IMR-90 (cell line): ENCODE results near the gene SNAP25. TPM values are rescaled to one million over a fixed set of nuclear protein-coding genes. Genes with fewer than 3 reads are reported as not detected.
A peak's percentile ranks its signal among the peaks of the same experiment; 100 is the strongest.

Experiments
- ATAC-seq: fragments of 200-7000 bp; cut with Tn5 transposase; 2 replicates; pipeline ENCODE4 v1.9.1; 2020; ENCODE audit warnings: low read depth, mild to moderate bottlenecking, moderate library complexity
- Bru-seq: library from RNA; stranded (reverse); fragments of 400-500 nt; gene quantifications from one replicate; lab custom pipeline; 2021; lab: Mats Ljungman, UMichigan
- BruChase-seq, 2 experiments: library from RNA; stranded (reverse); fragments of 400-500 nt; gene quantifications; one replicate each; lab custom pipeline; 2021; lab: Mats Ljungman, UMichigan
- BruUV-seq: library from RNA; stranded (reverse); fragments of 400-500 nt; replicated peaks from 2 replicates; lab custom pipeline; 2021; lab: Mats Ljungman, UMichigan
- CTCF ChIA-PET: fragments of 300-600 bp; formaldehyde crosslinking; extraction: SDS; loops from one replicate; lab custom pipeline; 2021; ENCODE audit warnings: antibody characterized with exemption; lab: Yijun Ruan, JAX
- POLR2A ChIA-PET: fragments of 300-600 bp; sonication (Branson Sonifier 250); formaldehyde crosslinking; loops from one replicate; lab custom pipeline; 2022; ENCODE audit warnings: antibody characterized with exemption; ENCODE audit not compliant: unreplicated experiment; lab: Charles Lee
- DNase-seq: peaks from one replicate; pipeline ENCODE4 v3.0.0; 2013
- H2AFZ ChIP-seq: replicated peaks from 2 replicates; pipeline ENCODE3; 2013; ENCODE audit warnings: low read length, mild to moderate bottlenecking; ENCODE audit not compliant: poor library complexity
- H2AK5ac ChIP-seq: 2 replicates; pipeline ENCODE4 v1.6.1; 2013; ENCODE audit warnings: low read depth, low read length, inconsistent platforms
- H2AK9ac ChIP-seq: replicated peaks from 2 replicates; pipeline ENCODE3; 2013; ENCODE audit warnings: mild to moderate bottlenecking, low read depth, low read length, moderate library complexity; ENCODE audit not compliant: poor library complexity
- H2BK120ac ChIP-seq: 2 replicates; pipeline ENCODE4 v1.6.1; 2013; ENCODE audit warnings: low read depth, low read length, inconsistent platforms
- H2BK15ac ChIP-seq: 3 replicates; pipeline ENCODE4 v1.6.1; 2013; ENCODE audit warnings: low read depth, low read length, inconsistent platforms
- H2BK20ac ChIP-seq: 2 replicates; pipeline ENCODE4 v1.6.1; 2013; ENCODE audit warnings: low read depth, mild to moderate bottlenecking, inconsistent platforms, low read length, moderate library complexity
- H2BK5ac ChIP-seq: 2 replicates; pipeline ENCODE4 v1.6.1; 2013; ENCODE audit warnings: mild to moderate bottlenecking, low read depth, low read length, inconsistent platforms; ENCODE audit not compliant: poor library complexity, severe bottlenecking
- H3K14ac ChIP-seq: replicated peaks from 2 replicates; pipeline ENCODE4 v1.6.1; 2013; ENCODE audit warnings: low read depth, low read length, inconsistent platforms
- H3K18ac ChIP-seq: 2 replicates; pipeline ENCODE4 v1.6.1; 2013; ENCODE audit warnings: low read depth, low read length, control low read depth
- H3K23ac ChIP-seq: 2 replicates; pipeline ENCODE4 v1.6.1; 2013; ENCODE audit warnings: low read depth, low read length, inconsistent platforms
- H3K27ac ChIP-seq: 2 replicates; pipeline ENCODE4 v1.5.1; 2013; ENCODE audit warnings: mild to moderate bottlenecking, control low read depth, low read length; ENCODE audit not compliant: insufficient read depth
- H3K27me3 ChIP-seq: 2 replicates; pipeline ENCODE4 v1.6.1; 2013; ENCODE audit warnings: low read length; ENCODE audit not compliant: control insufficient read depth, insufficient read depth
- H3K36me3 ChIP-seq: 2 replicates; pipeline ENCODE4 v1.6.1; 2013; ENCODE audit warnings: low read length, mixed read lengths; ENCODE audit not compliant: control insufficient read depth, insufficient read depth
- H3K4ac ChIP-seq: 2 replicates; pipeline ENCODE4 v1.6.1; 2013; ENCODE audit warnings: low read depth, low read length, inconsistent platforms
- H3K4me1 ChIP-seq: 2 replicates; pipeline ENCODE4 v1.6.1; 2013; ENCODE audit warnings: low read length, mixed read lengths; ENCODE audit not compliant: control insufficient read depth, insufficient read depth
- H3K4me2 ChIP-seq: 2 replicates; pipeline ENCODE4 v1.6.1; 2013; ENCODE audit warnings: low read depth, mild to moderate bottlenecking, control low read depth, low read length, moderate library complexity
- H3K4me3 ChIP-seq: 2 replicates; pipeline ENCODE4 v1.5.1; 2013; ENCODE audit warnings: low read depth, mild to moderate bottlenecking, control low read depth, low read length, moderate library complexity; ENCODE audit not compliant: insufficient read depth
- H3K56ac ChIP-seq: 2 replicates; pipeline ENCODE4 v1.6.1; 2013; ENCODE audit warnings: low read length, inconsistent platforms; ENCODE audit not compliant: insufficient read depth; ENCODE audit errors: extremely low read depth
- H3K79me1 ChIP-seq, 2 experiments: 2 replicates each; pipeline ENCODE4 v1.6.1; 2013; ENCODE audit warnings: low read length in 2 of 2, inconsistent platforms in 1 of 2, low read depth in 1 of 2
- H3K9ac ChIP-seq: 2 replicates; pipeline ENCODE4 v1.6.1; 2013; ENCODE audit warnings: low read depth, low read length, control low read depth
- H3K9me1 ChIP-seq: 2 replicates; pipeline ENCODE4 v1.6.1; 2013; ENCODE audit warnings: low read length, inconsistent platforms; ENCODE audit not compliant: insufficient read depth
- H3K9me3 ChIP-seq: 2 replicates; pipeline ENCODE4 v1.6.1; 2013; ENCODE audit warnings: low read length; ENCODE audit not compliant: control insufficient read depth, insufficient read depth
- H4K20me1 ChIP-seq: 2 replicates; pipeline ENCODE4 v1.6.1; 2013; ENCODE audit warnings: low read length, inconsistent platforms; ENCODE audit not compliant: insufficient read depth
- H4K5ac ChIP-seq: 2 replicates; pipeline ENCODE4 v1.6.1; 2013; ENCODE audit warnings: mild to moderate bottlenecking, low read depth, low read length, control low read depth
- H4K8ac ChIP-seq, 2 experiments: 2 replicates each; pipeline ENCODE4 v1.6.1; 2013; ENCODE audit warnings: low read depth in 2 of 2, low read length in 2 of 2, control low read depth in 1 of 2, inconsistent platforms in 1 of 2
- H4K91ac ChIP-seq: 2 replicates; pipeline ENCODE4 v1.6.1; 2013; ENCODE audit warnings: low read depth, low read length, inconsistent platforms; ENCODE audit not compliant: insufficient read depth
- BHLHE40 ChIP-seq: fragments of 150-350 bp; IDR thresholded peaks from 2 replicates; pipeline ENCODE4 v1.6.1; 2016; ENCODE audit warnings: mild to moderate bottlenecking, low read depth, low read length
- CEBPB ChIP-seq: IDR thresholded peaks from 2 replicates; pipeline ENCODE4 v1.6.1; 2012; ENCODE audit warnings: low read depth, low read length, improper control_type of control experiment
- CTCF ChIP-seq: conservative IDR thresholded peaks from 2 replicates; pipeline ENCODE4 v1.5.1; 2012; ENCODE audit warnings: mild to moderate bottlenecking, low read depth, low read length, improper control_type of control experiment
- MAZ ChIP-seq: IDR thresholded peaks from 2 replicates; pipeline ENCODE4 v1.6.1; 2012; ENCODE audit warnings: low read depth, mild to moderate bottlenecking, low read length, improper control_type of control experiment, moderate library complexity, borderline replicate concordance
- MXI1 ChIP-seq: IDR thresholded peaks from 2 replicates; pipeline ENCODE4 v1.6.1; 2012; ENCODE audit warnings: low read depth, mild to moderate bottlenecking, low read length, moderate library complexity, borderline replicate concordance
- POLR2A ChIP-seq: IDR thresholded peaks from 2 replicates; pipeline ENCODE4 v1.6.1; 2012; ENCODE audit warnings: mild to moderate bottlenecking, low read depth, low read length
- RAD21 ChIP-seq: IDR thresholded peaks from 2 replicates; pipeline ENCODE4 v1.6.1; 2012; ENCODE audit warnings: low read length, improper control_type of control experiment
- RCOR1 ChIP-seq: IDR thresholded peaks from 2 replicates; pipeline ENCODE4 v1.6.1; 2012; ENCODE audit warnings: mild to moderate bottlenecking, low read length, improper control_type of control experiment; ENCODE audit not compliant: insufficient replicate concordance
- SMC3 ChIP-seq: fragments of 150-350 bp; IDR thresholded peaks from 2 replicates; pipeline ENCODE4 v1.6.1; 2016; ENCODE audit warnings: low read depth, mild to moderate bottlenecking, antibody characterized with exemption, low read length, moderate library complexity
- WGBS, 2 experiments: methylation state at CpG; one replicate each; pipeline versions ENCODE4 v1.1.5 to v1.1.7; 2013; ENCODE audit warnings: missing lambda C conversion rate in 2 of 2; ENCODE audit not compliant: insufficient read length in 1 of 2; ENCODE audit errors: extremely low coverage in 2 of 2; 5-methylcytosine and 5-hydroxymethylcytosine counted together
- dilution Hi-C: fragments of 300-500 bp; cut with HindIII; formaldehyde crosslinking; loops from one replicate; pipeline ENCODE4 v1.14.3; 2018; ENCODE audit warnings: low sequenced_read_pairs; ENCODE audit not compliant: unreplicated experiment
- in situ Hi-C: fragments of 300-500 bp; cut with MboI; formaldehyde crosslinking; loops from 3 replicates; pipeline ENCODE4 v1.14.3; 2019; ENCODE audit warnings: low sequenced_read_pairs, inconsistent platforms, mixed read lengths
- intact Hi-C: fragments of 100-400 bp; cut with micrococcal nuclease; formaldehyde crosslinking; loops from 2 replicates; pipeline ENCODE4 v1.10.0; 2022
- long read RNA-seq: library from polyadenylated mRNA; unstranded; transcript quantifications from one replicate; pipeline ENCODE4 v2.0.0, GENCODE V29; 2021; ENCODE audit not compliant: unreplicated experiment
- polyA plus RNA-seq, 3 experiments: library from polyadenylated mRNA; depleted of rRNA; stranded (reverse); fragments of >200 nt; gene quantifications; 2 replicates each; pipeline ENCODE4 v1.2.3, GENCODE V29; 2012; ENCODE audit warnings: low replicate concordance in 1 of 3
- total RNA-seq: library from RNA; depleted of rRNA; stranded (reverse); fragments of >200 nt; gene quantifications from 2 replicates; pipeline ENCODE4 v1.2.3, GENCODE V29; 2012; rRNA removed
- TF ChIP-seq, protein P1 (sequence below): fragments of 150-350 bp; IDR thresholded peaks from 2 replicates; pipeline ENCODE4 v1.6.1; 2017; ENCODE audit warnings: mild to moderate bottlenecking, antibody characterized with exemption, low read length, low read depth

SNAP25 gene
- 1.1 and 2.8 TPM in 2 replicates for total RNA-seq
- polyA plus RNA-seq (2012; rRNA removed), result 2.0 and 2.8 TPM in 2 replicates
- 0.70 and 0.73 TPM in 2 replicates for polyA plus RNA-seq (2012; cell fraction: cytosol; rRNA removed)
- 2.7 and 14.4 TPM in 2 replicates for polyA plus RNA-seq (2012; cell fraction: nucleus; rRNA removed; ENCODE audit: low replicate concordance)
- Bru-seq, nascent RNA, result percentile 88 among the genes with signal in this experiment
- percentile 69 among the genes with signal in this experiment for BruChase-seq, experiment 1, labeled RNA remaining after a 6-hour chase
- percentile 90 among the genes with signal in this experiment for BruChase-seq, experiment 2, labeled RNA remaining after a 2-hour chase
- long read RNA-seq, transcript SNAP25-202 (8 exons, 2,050 nt), result major isoform, 9 of 26 reads
- long read RNA-seq, partial matches to known transcripts, result 1 of 26 reads
- long read RNA-seq, other reads (novel, unspliced or antisense), result 14 of 26 reads

DNA sequence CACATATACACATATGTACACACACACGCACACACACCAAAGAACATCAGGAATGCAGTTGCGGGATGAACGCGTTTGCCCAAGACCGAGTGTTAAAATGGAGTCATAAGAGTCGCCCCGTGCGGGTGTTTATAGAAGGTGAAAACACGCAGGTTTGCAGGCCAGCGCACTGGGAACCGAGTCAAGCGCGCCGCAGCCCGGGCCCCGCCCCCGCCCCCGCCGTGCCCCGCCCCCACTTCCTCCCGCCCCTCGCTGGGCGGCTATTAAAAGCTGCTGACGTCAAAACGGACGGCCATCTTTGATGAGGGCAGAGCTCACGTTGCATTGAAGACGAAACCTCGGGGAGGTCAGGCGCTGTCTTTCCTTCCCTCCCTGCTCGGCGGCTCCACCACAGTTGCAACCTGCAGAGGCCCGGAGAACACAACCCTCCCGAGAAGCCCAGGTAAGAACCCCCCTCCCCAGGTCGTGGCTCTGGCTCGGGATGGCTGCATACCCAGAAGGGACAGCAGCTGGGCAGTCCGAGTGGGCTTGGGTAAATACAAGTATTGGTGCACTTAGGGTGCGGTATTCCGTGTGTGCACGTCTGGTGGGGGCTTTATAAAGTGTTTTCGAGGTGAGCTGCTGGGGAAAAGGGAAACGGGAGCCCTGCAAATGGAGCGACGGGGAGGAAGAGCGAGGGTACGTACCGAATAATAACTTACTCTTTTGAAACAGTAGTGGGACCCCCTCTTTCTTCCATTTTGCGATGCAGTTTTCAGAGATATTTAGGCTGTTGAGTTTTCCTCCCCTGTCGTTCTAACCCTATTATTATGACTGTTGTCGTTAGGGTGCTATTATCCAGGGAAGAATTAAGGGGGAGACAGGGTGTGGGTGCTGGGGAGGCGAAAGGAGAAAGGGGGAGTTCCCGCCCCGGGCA is at the start of gene SNAP25:
Gene SNAP25, plus strand, starts transcription at position 295 of the 916 bp plus-strand sequence. CDS start 56,662 bp downstream, outside the sequence.
- peak within 1 kb of the TSS; percentile 72 for H3K18ac ChIP-seq
- peak within 1 kb of the TSS; percentile 86 for H3K4me2 ChIP-seq
- WGBS, 2 experiments, result 0% methylated on average over 3 of the region's 53 CpGs; no CpG with 5 or more reads in 1 of the 2 experiments
- peak within 1 kb of the TSS; percentile 77 for H3K4me3 ChIP-seq
- no peaks in the 10 kb centered on the region for H4K20me1 ChIP-seq
- 0 out of 2 replicates have a peak, but pooled peaks cover 2% of the 10 kb centered on the region for H3K9me1 ChIP-seq
- ChIA-PET POLR2A (interaction anchor here (0.6 kb wide), 2 partner anchors 216 to 1238 kb away, joined by 3 to 4 read pairs; partner anchors contain the start of gene SLX4IP), CTCF (no interaction called here)
- H4K8ac ChIP-seq, result peak within 1 kb of the TSS; percentile 78
- ATAC-seq (peak; percentile 52), DNase-seq (peak; percentile 90)
- H4K91ac ChIP-seq, result peak within 1 kb of the TSS; percentile 58
- H3K4me1 ChIP-seq, result peaks cover 2% of the 10 kb centered on the region; the same call in 1 of the 2 replicates
- dilution Hi-C loops (no loop called here), intact Hi-C loops (loop anchor here (1.0 to 5.0 kb wide), 6 partner anchors 89 to 240 kb away; partner anchors contain the start of genes MKKS and SLX4IP), in situ Hi-C loops (no loop called here)
- H2BK120ac ChIP-seq, result peak within 1 kb of the TSS; percentile 82
- no peak for TF ChIP-seq CEBPB
- no peak for TF ChIP-seq RCOR1
- no peak for TF ChIP-seq CTCF
- TF ChIP-seq MAZ, result peak; percentile 21; the same call in 1 of the 2 replicates
- no peak for TF ChIP-seq MXI1
- TF ChIP-seq, protein P1, sequence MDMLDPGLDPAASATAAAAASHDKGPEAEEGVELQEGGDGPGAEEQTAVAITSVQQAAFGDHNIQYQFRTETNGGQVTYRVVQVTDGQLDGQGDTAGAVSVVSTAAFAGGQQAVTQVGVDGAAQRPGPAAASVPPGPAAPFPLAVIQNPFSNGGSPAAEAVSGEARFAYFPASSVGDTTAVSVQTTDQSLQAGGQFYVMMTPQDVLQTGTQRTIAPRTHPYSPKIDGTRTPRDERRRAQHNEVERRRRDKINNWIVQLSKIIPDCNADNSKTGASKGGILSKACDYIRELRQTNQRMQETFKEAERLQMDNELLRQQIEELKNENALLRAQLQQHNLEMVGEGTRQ, result no peak
- TF ChIP-seq BHLHE40, result 0 out of 2 replicates have a peak, but pooled peaks have one; percentile 2
- TF ChIP-seq POLR2A, result no peak
- TF ChIP-seq RAD21, result no peak
- TF ChIP-seq SMC3, result no peak
- peak within 1 kb of the TSS; percentile 58 for H3K9ac ChIP-seq
- no TSS peak for BruUV-seq
- peak within 1 kb of the TSS; percentile 82; the same call in 1 of the 3 replicates for H2BK15ac ChIP-seq
- peak within 1 kb of the TSS; percentile 60; the same call in 1 of the 2 replicates for H3K56ac ChIP-seq
- H3K14ac ChIP-seq, result peak within 1 kb of the TSS; percentile 71
- H4K5ac ChIP-seq, result peak within 1 kb of the TSS; percentile 51; the same call in 1 of the 2 replicates
- peak within 1 kb of the TSS; percentile 87 for H2BK20ac ChIP-seq
- peak within 1 kb of the TSS; percentile 83; the same call in 1 of the 2 replicates for H2AK5ac ChIP-seq
- H3K4ac ChIP-seq, result peak within 1 kb of the TSS; percentile 69
- no peaks in the 10 kb centered on the region for H3K36me3 ChIP-seq
- peak within 1 kb of the TSS; percentile 81 for H2BK5ac ChIP-seq
- no peaks in the 10 kb centered on the region for H3K79me1 ChIP-seq
- peak within 1 kb of the TSS; percentile 73 for H3K23ac ChIP-seq
- H2AK9ac ChIP-seq, result peak within 1 kb of the TSS; percentile 19
- peak within 1 kb of the TSS; percentile 89 for H2AFZ ChIP-seq
- no peaks in the 10 kb centered on the region for H3K9me3 ChIP-seq
- no peaks in the 10 kb centered on the region for H3K27me3 ChIP-seq
- H3K27ac ChIP-seq, result peak within 1 kb of the TSS; percentile 90
